ENCODE measurements around the gene FRAS1.

Gene FRAS1

DNA sequence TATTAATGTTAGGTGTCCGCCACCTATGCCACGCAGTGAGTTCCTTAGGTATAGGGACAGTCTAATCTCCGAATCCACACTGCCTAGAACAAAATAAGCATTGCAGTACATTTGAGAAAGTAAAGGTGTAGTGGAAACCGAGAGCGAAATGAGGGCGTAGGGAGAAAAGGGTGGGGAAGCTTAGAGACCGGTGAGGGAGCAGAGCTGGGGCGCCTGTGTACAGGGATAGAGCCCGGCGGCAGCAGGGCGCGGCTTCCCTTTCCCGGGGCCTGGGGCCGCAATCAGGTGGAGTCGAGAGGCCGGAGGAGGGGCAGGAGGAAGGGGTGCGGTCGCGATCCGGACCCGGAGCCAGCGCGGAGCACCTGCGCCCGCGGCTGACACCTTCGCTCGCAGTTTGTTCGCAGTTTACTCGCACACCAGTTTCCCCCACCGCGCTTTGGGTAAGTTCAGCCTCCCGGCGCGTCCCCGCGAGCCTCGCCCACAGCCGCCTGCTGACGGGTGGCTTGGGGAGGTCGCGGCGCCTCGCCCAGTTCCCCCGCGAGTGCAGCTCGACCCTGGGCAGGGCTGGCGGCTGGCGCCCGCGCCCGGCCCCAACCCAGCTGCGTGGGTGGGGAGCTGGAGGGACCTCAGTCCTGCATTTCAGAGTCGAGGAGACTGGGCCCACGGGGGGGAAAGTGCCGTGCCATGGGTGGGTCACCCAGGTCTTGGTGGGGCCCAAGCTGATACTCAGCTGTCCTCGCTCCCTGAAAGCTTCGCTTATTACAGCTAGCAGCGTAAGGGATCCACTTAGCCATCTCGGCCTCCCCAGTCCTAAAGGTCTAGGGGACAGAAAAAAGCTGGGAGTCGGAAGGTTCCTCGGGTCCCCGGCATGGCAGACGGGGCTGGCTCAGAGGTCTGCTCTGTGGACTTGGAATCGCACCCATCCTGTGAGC, 494.6 kb downstream of the FRAS1 start, which contains the start of gene ANXA3:
Gene ANXA3, plus strand, starts transcription at position 351 of the 932 bp plus-strand sequence. CDS start 2,704 bp downstream, outside the sequence.
- no peak for DNase-seq (ENCODE audit: low read depth in 2 of 2)

- no peak for DNase-seq (ENCODE audit: low read depth in 2 of 2)
These were observed 495.4 kb downstream of the FRAS1 start for GRCh38 chr4:78552389-78553042.

- no peak for DNase-seq (ENCODE audit: low read depth in 2 of 2)
These were observed 495.9 kb downstream of the FRAS1 start for GRCh38 chr4:78553043-78553396.

GRCh38 chr4:78553529-78554060, 496.5 kb downstream of the FRAS1 start:
- no peak for DNase-seq (ENCODE audit: low read depth in 2 of 2)

DNA sequence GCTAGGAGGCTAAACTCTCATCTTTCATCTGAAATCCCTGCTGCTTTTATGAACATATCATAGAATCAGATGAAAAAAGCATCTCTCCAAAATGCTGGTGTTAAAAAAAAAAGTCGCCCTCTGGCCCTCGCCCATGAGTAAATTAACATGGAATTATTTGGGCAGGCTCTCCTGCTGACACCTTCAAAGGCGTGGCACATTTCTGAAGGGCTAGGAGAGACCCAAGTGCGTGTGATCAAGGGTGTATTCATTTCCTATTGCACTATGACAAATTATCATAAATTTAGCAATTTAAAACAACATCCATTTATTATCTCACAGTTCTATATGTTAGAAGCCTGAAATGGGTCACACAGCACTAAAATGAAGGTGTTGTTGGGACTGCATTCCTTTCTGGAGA, 499.5 kb downstream of the FRAS1 start:
- no peak for DNase-seq (ENCODE audit: low read depth in 2 of 2)

- DNase-seq (ENCODE audit: low read depth in 2 of 2): no peak
These were observed 500.7 kb downstream of the FRAS1 start for GRCh38 chr4:78557841-78558240.

DNA sequence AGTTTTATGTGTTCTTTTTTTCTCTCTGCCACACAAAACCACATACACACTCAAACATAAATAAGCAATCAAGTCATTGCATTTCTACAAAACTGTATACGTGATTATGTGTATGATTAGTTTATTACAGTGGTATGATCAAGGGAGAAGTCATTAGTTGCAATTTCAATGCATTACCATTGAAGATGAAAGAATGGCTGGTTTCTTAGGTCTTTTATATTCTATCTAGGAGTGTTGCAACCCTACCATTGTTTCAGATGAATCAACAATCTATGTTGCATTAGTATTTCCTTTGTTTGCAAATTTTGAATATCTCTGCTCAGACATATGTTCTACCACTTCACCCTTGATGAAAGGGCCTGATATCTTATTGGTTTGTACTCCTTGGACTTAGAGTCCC, 501.3 kb downstream of the FRAS1 start:
- DNase-seq (ENCODE audit: low read depth in 2 of 2): no peak

- DNase-seq (ENCODE audit: low read depth in 2 of 2): no peak
These were observed 503.3 kb downstream of the FRAS1 start for GRCh38 chr4:78560296-78560963.

DNA sequence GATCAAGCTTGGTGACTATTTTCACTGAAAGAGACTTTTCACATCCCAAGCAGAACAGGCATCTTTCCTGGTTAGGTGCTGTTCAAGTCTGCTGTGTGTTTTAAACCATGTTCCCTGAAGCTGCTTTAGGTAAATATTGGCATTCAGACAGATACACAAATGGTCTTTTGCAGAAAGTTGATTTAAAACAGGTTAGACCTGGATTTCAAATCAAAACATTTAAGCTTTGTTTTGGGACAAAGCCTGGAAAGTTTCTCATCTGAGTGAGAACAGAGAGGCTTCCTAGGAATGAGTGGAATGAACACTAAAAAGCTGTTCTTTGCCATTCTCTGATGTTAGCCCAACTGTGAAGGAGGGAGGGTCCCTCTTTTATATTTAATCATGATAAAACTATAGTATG, 504.6 kb downstream of the FRAS1 start:
- no peak for DNase-seq (ENCODE audit: low read depth in 2 of 2)

DNA sequence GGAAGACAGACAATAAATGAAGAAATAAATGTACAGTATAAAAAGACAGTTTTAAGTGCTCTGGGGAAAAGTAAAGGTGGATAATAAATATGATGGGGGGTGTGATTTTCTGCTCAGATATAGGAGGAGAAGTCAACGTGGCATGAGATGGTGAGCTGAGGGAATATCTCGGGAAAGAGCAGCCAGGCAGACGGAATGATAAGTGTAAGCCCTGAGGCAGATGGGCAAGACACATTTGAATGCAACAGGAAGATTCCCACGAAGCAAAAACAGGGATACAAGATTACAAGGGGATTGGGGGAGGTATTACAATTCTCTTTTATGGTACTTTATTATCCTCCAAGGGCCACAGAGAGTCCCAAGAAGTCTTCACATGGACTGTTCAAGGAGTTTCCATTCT, 505.6 kb downstream of the FRAS1 start:
- DNase-seq (ENCODE audit: low read depth in 2 of 2): no peak

DNA sequence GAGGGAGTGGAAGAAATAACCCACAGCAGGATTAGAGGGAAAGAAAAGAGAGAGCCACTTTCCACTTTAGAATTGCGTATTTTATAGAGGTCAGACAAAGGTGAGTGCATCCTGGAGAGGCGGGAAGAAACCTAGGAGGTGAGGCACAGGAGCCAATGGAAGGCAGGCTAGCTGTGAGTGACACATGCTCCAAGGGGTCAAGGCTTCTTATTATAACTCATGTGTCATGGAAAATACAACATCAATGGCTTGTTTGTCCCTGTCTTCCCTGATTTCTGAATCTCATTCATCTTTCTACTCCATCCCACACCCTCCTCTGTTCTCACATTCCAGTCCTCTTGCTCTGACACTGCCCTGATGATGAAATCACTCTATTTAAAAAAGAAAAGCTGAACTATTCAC, 508.8 kb downstream of the FRAS1 start:
- DNase-seq (ENCODE audit: low read depth in 2 of 2): no peak

- DNase-seq (ENCODE audit: low read depth in 2 of 2): no peak
These were observed 509.8 kb downstream of the FRAS1 start for GRCh38 chr4:78566834-78567499.

GRCh38 chr4:78567500-78568060, 510.5 kb downstream of the FRAS1 start:
- no peak for DNase-seq (ENCODE audit: low read depth in 2 of 2)

DNA sequence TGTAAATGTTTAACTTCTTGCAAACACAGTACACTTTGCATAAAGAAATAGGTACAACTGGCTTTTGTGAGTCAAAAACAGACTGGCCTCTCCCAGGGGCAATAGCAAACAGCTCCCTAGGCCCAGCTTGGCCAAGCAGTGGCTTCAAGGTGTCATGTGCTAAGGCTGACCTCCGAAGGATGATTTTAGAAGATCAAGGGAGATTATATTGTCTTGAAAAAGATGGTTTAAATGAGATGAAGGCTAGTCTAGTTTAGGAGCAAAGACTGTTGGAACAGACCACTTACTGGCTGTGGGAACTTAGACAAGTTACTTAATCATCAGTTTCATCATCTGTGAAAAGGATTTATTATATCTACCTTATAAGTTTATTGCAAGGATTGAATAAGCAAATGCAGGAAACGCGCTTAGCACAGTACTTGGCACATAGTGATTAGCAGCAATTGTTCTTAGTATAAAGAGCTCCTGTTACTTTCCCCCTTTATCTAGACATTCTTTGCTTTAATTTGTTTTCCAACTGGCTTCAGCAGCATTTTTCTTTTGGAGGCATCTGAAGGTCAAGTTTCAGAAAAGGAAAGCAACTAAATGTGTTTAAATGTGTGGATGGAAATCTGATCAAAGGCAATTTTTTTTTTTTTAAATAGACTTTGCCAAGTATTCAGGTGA, 511.6 kb downstream of the FRAS1 start:
- DNase-seq (ENCODE audit: low read depth in 2 of 2): no peak

GRCh38 chr4:78569306-78569821, 512.2 kb downstream of the FRAS1 start:
- no peak for DNase-seq (ENCODE audit: low read depth in 2 of 2)

- DNase-seq (ENCODE audit: low read depth in 2 of 2): no peak
These were observed 513.0 kb downstream of the FRAS1 start for GRCh38 chr4:78570117-78570516.

- DNase-seq (ENCODE audit: low read depth in 2 of 2): no peak
These were observed 514.7 kb downstream of the FRAS1 start for GRCh38 chr4:78571804-78572203.

DNA sequence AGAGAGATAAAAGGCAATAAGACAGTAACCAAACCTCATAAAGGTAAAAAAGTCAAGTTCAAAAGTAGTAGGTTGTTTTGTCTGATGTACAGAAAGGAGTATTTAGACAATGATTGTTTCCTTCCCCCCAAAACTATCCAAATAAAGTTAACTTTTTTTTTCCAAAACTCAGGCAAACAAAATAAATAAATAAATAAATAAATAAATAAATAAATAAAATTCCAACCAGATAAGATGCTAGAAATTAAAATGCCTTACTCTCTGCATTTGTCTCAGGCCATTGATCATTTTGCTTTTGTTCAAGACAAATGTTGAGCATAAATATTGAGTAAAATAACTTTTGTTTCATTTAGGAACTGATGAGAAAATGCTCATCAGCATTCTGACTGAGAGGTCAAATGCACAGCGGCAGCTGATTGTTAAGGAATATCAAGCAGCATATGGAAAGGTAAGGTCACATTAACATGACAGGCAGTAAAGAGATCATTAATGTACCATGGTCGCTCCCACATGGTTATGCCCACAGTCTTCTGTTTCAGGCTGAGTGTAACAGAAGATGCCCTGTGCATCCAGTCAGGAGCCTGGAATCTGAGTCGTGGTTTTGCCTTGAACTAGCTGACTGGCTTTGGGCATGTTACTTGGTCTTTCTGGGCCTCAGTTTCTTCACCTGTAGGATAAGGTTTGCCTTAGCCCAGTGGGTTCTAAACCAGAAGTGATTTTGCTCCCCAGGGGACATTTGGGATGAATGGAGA, 521.7 kb downstream of the FRAS1 start:
- DNase-seq (ENCODE audit: low read depth in 2 of 2): no peak

DNA sequence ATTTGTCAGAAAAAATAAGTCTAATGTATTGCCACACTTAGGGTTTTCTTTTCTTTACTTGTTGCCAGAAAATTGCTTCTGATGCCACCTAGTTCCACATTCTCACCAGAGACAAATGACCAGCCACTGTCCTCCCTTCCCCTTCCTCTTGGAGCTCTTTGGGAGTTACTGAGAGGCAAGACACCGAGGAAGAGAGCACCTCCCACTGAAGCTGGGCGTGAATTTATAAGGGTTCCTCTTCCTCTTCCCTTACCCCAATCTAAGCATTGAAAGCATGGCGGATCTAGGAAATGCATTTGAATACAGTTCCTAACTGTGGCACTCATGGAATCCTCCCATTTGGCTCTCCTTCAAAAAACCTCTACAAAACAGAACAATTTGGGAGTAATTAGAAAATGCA, 524.5 kb downstream of the FRAS1 start:
- no peak for DNase-seq (ENCODE audit: low read depth in 2 of 2)
